K562 (cell line): ENCODE results near the gene TBC1D2B. TPM values are rescaled to one million over a fixed set of nuclear protein-coding genes. Genes with fewer than 3 reads are reported as not detected.

Source experiments
- ASH1L ChIP-seq: fragments of 450-650 bp; IDR thresholded peaks from 2 replicates; pipeline ENCODE4 v1.6.1; 2018; ENCODE audit warnings: borderline replicate concordance, mild to moderate bottlenecking, low read depth; ENCODE audit not compliant: partially characterized antibody
- BACH1 ChIP-seq: fragments of 200-800 bp; sonication (Bioruptor generic); IDR thresholded peaks from 2 replicates; pipeline ENCODE4 v1.6.1; 2016; ENCODE audit warnings: missing genetic modification characterization, missing compliant biosample characterization
- ESRRA ChIP-seq: fragments of 450-650 bp; IDR thresholded peaks from 2 replicates; pipeline ENCODE4 v1.6.1; 2014; ENCODE audit warnings: low read depth, mild to moderate bottlenecking, moderate library complexity, borderline replicate concordance
- HNRNPUL1 ChIP-seq: fragments of 200-400 bp; formaldehyde crosslinking; IDR thresholded peaks from 2 replicates; pipeline ENCODE4 v1.6.1; 2017; ENCODE audit warnings: low read length
- ILF3 ChIP-seq: fragments of 450-650 bp; IDR thresholded peaks from 2 replicates; pipeline ENCODE4 v1.6.1; 2018; ENCODE audit warnings: antibody characterized with exemption, mild to moderate bottlenecking, moderate library complexity, borderline replicate concordance
- LEF1 ChIP-seq: fragments of 450-650 bp; IDR thresholded peaks from 2 replicates; pipeline ENCODE4 v1.6.1; 2016; ENCODE audit warnings: mild to moderate bottlenecking
- MYC ChIP-seq, 2 experiments: fragments of 250-450 bp in 1 of 2; sonication (Bioruptor Pico) in 1 of 2; IDR thresholded peaks; 2 replicates each; pipeline versions ENCODE4 v1.5.1 to v1.6.1; 2012 to 2021; ENCODE audit warnings: low read depth in 2 of 2, borderline replicate concordance in 1 of 2, improper control_type of control experiment in 1 of 2, low read length in 1 of 2, mild to moderate bottlenecking in 1 of 2, moderate library complexity in 1 of 2
- NBN ChIP-seq: fragments of 450-650 bp; IDR thresholded peaks from 2 replicates; pipeline ENCODE4 v1.6.1; 2016; ENCODE audit warnings: low read depth, mild to moderate bottlenecking
- NELFE ChIP-seq: IDR thresholded peaks from 2 replicates; pipeline ENCODE4 v1.6.1; 2011; ENCODE audit warnings: mild to moderate bottlenecking; ENCODE audit not compliant: insufficient read depth, insufficient read length
- NFIX ChIP-seq: fragments of 250-450 bp; sonication (Bioruptor Pico); IDR thresholded peaks from 2 replicates; pipeline ENCODE4 v1.4.0; 2020; ENCODE audit warnings: low read depth, mild to moderate bottlenecking, moderate library complexity
- NR2C2 ChIP-seq, 2 experiments: fragments of 200-800 bp in 1 of 2; sonication (Bioruptor generic) in 1 of 2; sonication (generic) in 1 of 2; formaldehyde crosslinking in 1 of 2; IDR thresholded peaks; 2 replicates each; pipeline versions ENCODE4 v1.6.1 to v1.8.0; 2016 to 2022; ENCODE audit warnings: mild to moderate bottlenecking in 1 of 2, missing compliant biosample characterization in 1 of 2, missing genetic modification characterization in 1 of 2, missing genetic modification reagents in 1 of 2
- PHF8 ChIP-seq: fragments of 200-600 bp; sonication (generic); IDR thresholded peaks from 2 replicates; pipeline ENCODE4 v1.6.1; 2012; ENCODE audit warnings: mixed run types, mild to moderate bottlenecking, inconsistent platforms, low read length, moderate library complexity, borderline replicate concordance
- PRMT5 ChIP-seq: sonication (generic); formaldehyde crosslinking; IDR thresholded peaks from 2 replicates; pipeline ENCODE4 v1.5.0; 2020; ENCODE audit warnings: missing genetic modification reagents
- PTBP1 ChIP-seq: fragments of 200-400 bp; formaldehyde crosslinking; IDR thresholded peaks from 2 replicates; pipeline ENCODE4 v1.6.1; 2017; ENCODE audit warnings: low read depth, low read length
- RBM22 ChIP-seq: fragments of 200-400 bp; formaldehyde crosslinking; IDR thresholded peaks from 2 replicates; pipeline ENCODE4 v1.6.1; 2018; ENCODE audit warnings: low read length, low read depth; ENCODE audit not compliant: poor library complexity, severe bottlenecking
- SMARCA5 ChIP-seq: fragments of 450-650 bp; IDR thresholded peaks from 2 replicates; pipeline ENCODE4 v1.6.1; 2016
- SOX6 ChIP-seq: fragments of 450-650 bp; IDR thresholded peaks from 2 replicates; pipeline ENCODE4 v1.6.1; 2014; ENCODE audit warnings: mild to moderate bottlenecking
- TCF7 ChIP-seq: sonication (generic); IDR thresholded peaks from 2 replicates; pipeline ENCODE4 v1.6.1; 2016; ENCODE audit warnings: antibody characterized with exemption, borderline replicate concordance
- TFAM ChIP-seq: fragments of 250-450 bp; sonication (Bioruptor Pico); conservative IDR thresholded peaks from 2 replicates; pipeline ENCODE4 v1.5.0; 2021; ENCODE audit warnings: mild to moderate bottlenecking, moderate library complexity
- U2AF1 ChIP-seq: fragments of 200-400 bp; formaldehyde crosslinking; optimal IDR thresholded peaks from 2 replicates; pipeline ENCODE3; 2017; ENCODE audit warnings: mild to moderate bottlenecking, low read depth, low read length, moderate library complexity
- ZC3H4 ChIP-seq: sonication (generic); formaldehyde crosslinking; IDR thresholded peaks from 2 replicates; pipeline ENCODE4 v1.9.0; 2021; ENCODE audit warnings: missing genetic modification reagents, borderline replicate concordance
- ZNF311 ChIP-seq: fragments of 250-450 bp; sonication (Bioruptor Pico); IDR thresholded peaks from 2 replicates; pipeline ENCODE4 v1.4.0; 2020; ENCODE audit warnings: mild to moderate bottlenecking, moderate library complexity
- ZNF445 ChIP-seq: fragments of 250-450 bp; sonication (Bioruptor Pico); IDR thresholded peaks from 2 replicates; pipeline ENCODE4 v1.4.0; 2020; ENCODE audit warnings: low read depth, mild to moderate bottlenecking, moderate library complexity
- ZNF551 ChIP-seq: fragments of 250-450 bp; sonication (Bioruptor Pico); IDR thresholded peaks from 2 replicates; pipeline ENCODE4 v1.5.0; 2021; ENCODE audit warnings: mild to moderate bottlenecking, moderate library complexity
- ZNF695 ChIP-seq: fragments of 450-650 bp; formaldehyde crosslinking; IDR thresholded peaks from 2 replicates; pipeline ENCODE4 v1.4.0; 2020; ENCODE audit warnings: mild to moderate bottlenecking, moderate library complexity
- ZNF830 ChIP-seq: fragments of 250-450 bp; sonication (Bioruptor Pico); IDR thresholded peaks from 2 replicates; pipeline ENCODE4 v1.5.0; 2021; ENCODE audit warnings: mild to moderate bottlenecking
- polyA plus RNA-seq, 8 experiments: library from polyadenylated mRNA; depleted of rRNA in 4 of 8; stranded (reverse) in 5 of 8; unstranded in 3 of 8; fragments of >200 nt; fragmentation: Nextera tagmentation in 2 of 8; fragmentation: Illumina TruSeq in 1 of 8; extraction: Ambion mirVana in 2 of 8; extraction: Trizol in 1 of 8; gene quantifications; 2 replicates each; pipeline versions ENCODE4 v1.2.1 to v1.2.3, GENCODE V29; 2011 to 2014; ENCODE audit warnings: inconsistent platforms in 1 of 8, missing spikeins in 1 of 8
- total RNA-seq, 7 experiments: library from RNA; depleted of rRNA in 6 of 7; stranded (reverse); fragments of >200 nt in 6 of 7; fragmentation: Illumina TruSeq in 2 of 7; extraction: Trizol in 2 of 7; gene quantifications; 2 replicates each; pipeline versions ENCODE4 v1.2.1 to v1.2.3, GENCODE V29; 2011 to 2021; ENCODE audit warnings: low replicate concordance in 1 of 7
- TF ChIP-seq, protein P1 (sequence below): fragments of 450-650 bp; IDR thresholded peaks from 2 replicates; pipeline ENCODE4 v1.7.1; 2018; ENCODE audit warnings: mild to moderate bottlenecking, low read depth; ENCODE audit not compliant: partially characterized antibody
- TF ChIP-seq, protein P2 (sequence below): fragments of 450-650 bp; IDR thresholded peaks from 2 replicates; pipeline ENCODE4 v1.6.1; 2016; ENCODE audit warnings: low read depth, mild to moderate bottlenecking, moderate library complexity

Gene TBC1D2B
- total and polyA plus RNA-seq, 9 of the 15 experiments (the other 6 are each of a cell fraction or from before 2014, with no cell fraction given) = 0.15 to 16.3 (median 8.9) TPM

DNA sequence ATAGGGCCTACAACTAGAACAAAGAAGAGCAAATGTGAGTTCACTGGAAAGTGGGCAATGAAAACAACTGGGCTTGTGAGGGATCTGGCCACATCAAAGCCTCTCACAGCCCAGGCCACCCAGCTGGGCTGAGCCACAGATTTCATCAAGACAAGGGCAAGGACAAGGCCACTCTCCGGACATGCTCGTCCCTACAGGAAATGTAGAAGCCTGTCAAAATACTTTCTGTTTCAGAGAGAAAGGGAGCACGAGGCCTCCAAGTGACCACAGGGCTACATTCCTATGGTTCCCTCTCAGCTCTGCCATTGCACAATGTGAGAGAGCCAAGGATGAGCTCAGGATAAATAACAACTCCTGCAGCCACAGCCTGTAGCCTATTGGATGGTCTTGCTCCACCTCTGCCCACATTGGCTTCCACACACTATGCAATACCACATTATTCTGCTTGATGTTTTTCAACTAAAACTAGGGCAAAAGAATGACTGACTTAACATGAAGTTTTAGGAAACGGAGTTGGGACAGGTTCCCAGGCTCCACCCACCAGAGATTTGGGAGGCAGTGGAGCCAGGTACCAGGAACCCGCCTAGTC is 12.1 kb downstream of the TBC1D2B start (continued):
- TF ChIP-seq ESRRA (peak; percentile 50; the same call in 1 of the 2 replicates), LEF1 (peak; percentile 65; the same call in 1 of the 2 replicates), NR2C2 (CRISPR knock-in tag; IDR thresholded peaks at IDR 0.05) (no peak), NR2C2 (tag; IDR thresholded peaks at IDR 0.05) (peak; percentile 16; the same call in 1 of the 2 replicates), TFAM (CRISPR knock-in tag) (no peak), PRMT5 (CRISPR knock-in tag) (no peak), SMARCA5 (no peak), RBM22 (no peak), TCF7 (peak; percentile 77), ZNF311 (CRISPR knock-in tag) (no peak), ASH1L (no peak), MYC (IDR thresholded peaks at IDR 0.05; ENCODE audit: low read depth, low read length) (peak; percentile 53), MYC (CRISPR knock-in tag; IDR thresholded peaks at IDR 0.05; ENCODE audit: borderline replicate concordance, low read depth) (no peak), ZNF445 (CRISPR knock-in tag) (no peak), PHF8 (no peak), U2AF1 (no peak), ILF3 (no peak), ZC3H4 (no peak), ZNF830 (CRISPR knock-in tag) (no peak), NBN (no peak), NFIX (CRISPR knock-in tag) (no peak), BACH1 (tag) (peak; percentile 30; the same call in 1 of the 2 replicates), HNRNPUL1 (no peak), PTBP1 (no peak), ZNF551 (no peak), ZNF695 (CRISPR knock-in tag) (no peak), SOX6 (no peak), NELFE (no peak)
- TF ChIP-seq, protein P1, sequence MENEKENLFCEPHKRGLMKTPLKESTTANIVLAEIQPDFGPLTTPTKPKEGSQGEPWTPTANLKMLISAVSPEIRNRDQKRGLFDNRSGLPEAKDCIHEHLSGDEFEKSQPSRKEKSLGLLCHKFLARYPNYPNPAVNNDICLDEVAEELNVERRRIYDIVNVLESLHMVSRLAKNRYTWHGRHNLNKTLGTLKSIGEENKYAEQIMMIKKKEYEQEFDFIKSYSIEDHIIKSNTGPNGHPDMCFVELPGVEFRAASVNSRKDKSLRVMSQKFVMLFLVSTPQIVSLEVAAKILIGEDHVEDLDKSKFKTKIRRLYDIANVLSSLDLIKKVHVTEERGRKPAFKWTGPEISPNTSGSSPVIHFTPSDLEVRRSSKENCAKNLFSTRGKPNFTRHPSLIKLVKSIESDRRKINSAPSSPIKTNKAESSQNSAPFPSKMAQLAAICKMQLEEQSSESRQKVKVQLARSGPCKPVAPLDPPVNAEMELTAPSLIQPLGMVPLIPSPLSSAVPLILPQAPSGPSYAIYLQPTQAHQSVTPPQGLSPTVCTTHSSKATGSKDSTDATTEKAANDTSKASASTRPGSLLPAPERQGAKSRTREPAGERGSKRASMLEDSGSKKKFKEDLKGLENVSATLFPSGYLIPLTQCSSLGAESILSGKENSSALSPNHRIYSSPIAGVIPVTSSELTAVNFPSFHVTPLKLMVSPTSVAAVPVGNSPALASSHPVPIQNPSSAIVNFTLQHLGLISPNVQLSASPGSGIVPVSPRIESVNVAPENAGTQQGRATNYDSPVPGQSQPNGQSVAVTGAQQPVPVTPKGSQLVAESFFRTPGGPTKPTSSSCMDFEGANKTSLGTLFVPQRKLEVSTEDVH = no peak
- TF ChIP-seq, protein P2, sequence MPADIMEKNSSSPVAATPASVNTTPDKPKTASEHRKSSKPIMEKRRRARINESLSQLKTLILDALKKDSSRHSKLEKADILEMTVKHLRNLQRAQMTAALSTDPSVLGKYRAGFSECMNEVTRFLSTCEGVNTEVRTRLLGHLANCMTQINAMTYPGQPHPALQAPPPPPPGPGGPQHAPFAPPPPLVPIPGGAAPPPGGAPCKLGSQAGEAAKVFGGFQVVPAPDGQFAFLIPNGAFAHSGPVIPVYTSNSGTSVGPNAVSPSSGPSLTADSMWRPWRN = no peak
